Measurements from ENCODE around the gene FLII.

The FLII gene

GRCh38 chr17:18229254-18229653 is 29.3 kb downstream of the FLII start:
- H3K4me3 ChIP-seq (ENCODE audit: low read depth, low read length): no peak overlapping the region

GRCh38 chr17:18228176-18228682 is 30.3 kb downstream of the FLII start:
- H3K4me3 ChIP-seq (ENCODE audit: low read depth, low read length): no peak overlapping the region
- DNase-seq (ENCODE audit: low read depth): no peak
- no peak for TF ChIP-seq CTCF (conservative IDR thresholded peaks at IDR 0.05; ENCODE audit: low read depth, low read length)

More at GRCh38 chr17:18229254-18229653, 29.3 kb downstream of the FLII start:
- TF ChIP-seq CTCF (conservative IDR thresholded peaks at IDR 0.05; ENCODE audit: low read depth, low read length): no peak
- no peak for DNase-seq (ENCODE audit: low read depth)

- no peak overlapping the region for H3K4me3 ChIP-seq (ENCODE audit: low read depth, low read length)
- DNase-seq (ENCODE audit: low read depth): no peak
- TF ChIP-seq CTCF (conservative IDR thresholded peaks at IDR 0.05; ENCODE audit: low read depth, low read length): no peak
These were observed 30.9 kb downstream of the FLII start for GRCh38 chr17:18227635-18228034.

- no peak for DNase-seq (ENCODE audit: low read depth)
- peak overlapping the region; percentile 79 for H3K4me3 ChIP-seq (ENCODE audit: low read depth, low read length)
- no peak for TF ChIP-seq CTCF (conservative IDR thresholded peaks at IDR 0.05; ENCODE audit: low read depth, low read length)
These were observed 32.1 kb downstream of the FLII start for GRCh38 chr17:18226284-18226945.

- DNase-seq (ENCODE audit: low read depth): peak; percentile 17
- H3K4me3 ChIP-seq (ENCODE audit: low read depth, low read length): peak overlapping the region; percentile 79
- no peak for TF ChIP-seq CTCF (conservative IDR thresholded peaks at IDR 0.05; ENCODE audit: low read depth, low read length)
These were observed 32.8 kb downstream of the FLII start for GRCh38 chr17:18225642-18226283.

- TF ChIP-seq CTCF (conservative IDR thresholded peaks at IDR 0.05; ENCODE audit: low read depth, low read length): no peak
- peak; percentile 97 for DNase-seq (ENCODE audit: low read depth)
- peak within 1 kb of the TSS; percentile 79 for H3K4me3 ChIP-seq (ENCODE audit: low read depth, low read length)
These were observed 33.4 kb downstream of the FLII start, which contains the start of gene LLGL1 for GRCh38 chr17:18225121-18225641. Gene LLGL1 (plus strand): TSS chr17:18225635. CDS start chr17:18225683, 48 bp downstream.

All from choroid plexus epithelial cell (primary cell).